Activated CD8-positive, alpha-beta T cell treated with anti-CD3 and anti-CD28 coated beads, Interleukin-2, amount 10 ng/mL, durations not matched to agents 7 days and 5 days (primary cell): Measurements from ENCODE around the gene HSPBP1. TPM values are rescaled to one million over a fixed set of nuclear protein-coding genes. Genes with fewer than 3 reads are reported as not detected.

Source experiments
- ATAC-seq: fragments of 150-1000 bp; cut with Tn5 transposase; one replicate; pipeline ENCODE4 v1.10.0; 2021; ENCODE audit warnings: moderate library complexity
- CTCF ChIA-PET: fragments of 350-600 bp; sonication (Branson Sonifier 250); formaldehyde crosslinking; loops from one replicate; lab custom pipeline; 2021; ENCODE audit warnings: antibody characterized with exemption; lab: Charles Lee
- POLR2A ChIA-PET: fragments of 350-600 bp; sonication (Branson Sonifier 250); formaldehyde crosslinking; loops from one replicate; lab custom pipeline; 2021; ENCODE audit warnings: antibody characterized with exemption; lab: Charles Lee
- DNase-seq: peaks from one replicate; pipeline ENCODE4 v3.0.0-alpha.2; 2020
- H3K27ac Mint-ChIP-seq: one replicate; pipeline ENCODE4 v1.8.0; 2021; ENCODE audit warnings: mild to moderate bottlenecking, mixed read lengths
- H3K27me3 Mint-ChIP-seq: one replicate; pipeline ENCODE4 v1.8.0; 2021; ENCODE audit warnings: low read depth, mixed read lengths
- H3K36me3 Mint-ChIP-seq: one replicate; pipeline ENCODE4 v1.8.0; 2021; ENCODE audit warnings: low read depth, mixed read lengths
- H3K4me1 Mint-ChIP-seq: one replicate; pipeline ENCODE4 v1.8.0; 2021; ENCODE audit warnings: low read depth, mixed read lengths
- H3K4me3 Mint-ChIP-seq: one replicate; pipeline ENCODE4 v1.8.0; 2021; ENCODE audit warnings: mild to moderate bottlenecking, mixed read lengths
- H3K9me3 Mint-ChIP-seq: one replicate; pipeline ENCODE4 v1.8.0; 2022; ENCODE audit warnings: mixed read lengths; ENCODE audit not compliant: insufficient read depth
- total RNA-seq, 2 experiments: library from RNA; stranded (reverse); gene quantifications; one replicate each; pipeline ENCODE4 v1.2.3, GENCODE V29; 2021

Gene HSPBP1
- total RNA-seq, 2 experiments from 2014 or later = 31.1 to 32.7 TPM

GRCh38 chr19:55272142-55272541 lies 7.8 kb downstream of the HSPBP1 start:
- no peaks in the 10 kb centered on the region for H3K27me3 Mint-ChIP-seq
- H3K9me3 Mint-ChIP-seq = no peaks in the 10 kb centered on the region
- H3K27ac Mint-ChIP-seq = no peak overlapping the region
- peaks cover 14% of the 10 kb centered on the region for H3K36me3 Mint-ChIP-seq
- DNase-seq (no peak), ATAC-seq (no peak)
- H3K4me1 Mint-ChIP-seq = peaks cover 12% of the 10 kb centered on the region
- no peak overlapping the region for H3K4me3 Mint-ChIP-seq
- POLR2A ChIA-PET = no interaction called here
- CTCF ChIA-PET = no interaction called here

GRCh38 chr19:55270172-55270942 lies 9.6 kb downstream of the HSPBP1 start:
- DNase-seq (no peak), ATAC-seq (peak; percentile 32)
- H3K4me3 Mint-ChIP-seq = no peak overlapping the region
- H3K9me3 Mint-ChIP-seq = no peaks in the 10 kb centered on the region
- POLR2A ChIA-PET = interaction anchor here (0.6 to 1.9 kb wide), 2 partner anchors 11 to 104 kb away, joined by 3 to 9 read pairs; partner anchors contain the start of gene PPP6R1
- no peak overlapping the region for H3K27ac Mint-ChIP-seq
- H3K27me3 Mint-ChIP-seq = no peaks in the 10 kb centered on the region
- peaks cover 13% of the 10 kb centered on the region for H3K36me3 Mint-ChIP-seq
- H3K4me1 Mint-ChIP-seq = peaks cover 4% of the 10 kb centered on the region
- CTCF ChIA-PET = no interaction called here

DNA sequence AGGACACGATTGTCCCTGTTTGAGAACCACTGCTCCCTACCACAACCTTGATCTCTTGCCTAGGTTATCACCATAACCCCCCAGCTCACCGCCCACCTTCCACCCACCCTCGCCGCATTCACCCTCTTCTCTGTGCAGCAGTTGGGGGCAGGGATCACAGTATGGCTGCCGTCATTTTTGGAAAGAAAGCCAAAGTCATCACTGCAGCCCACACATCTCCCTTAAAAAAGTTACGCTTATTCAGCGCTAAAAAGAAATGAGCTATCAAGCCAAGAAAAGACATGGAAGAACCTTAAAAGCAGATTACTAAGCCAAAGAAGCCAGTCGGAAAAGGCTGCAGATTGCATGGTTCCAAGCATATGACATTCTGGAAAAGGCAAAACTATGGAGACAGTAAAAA lies 10.6 kb downstream of the HSPBP1 start:
- no peak overlapping the region for H3K4me3 Mint-ChIP-seq
- DNase-seq (no peak), ATAC-seq (no peak)
- no peaks in the 10 kb centered on the region for H3K27me3 Mint-ChIP-seq
- ChIA-PET POLR2A (interaction anchor here (1.0 to 1.9 kb wide), 2 partner anchors 10 to 14 kb away, joined by 3 to 9 read pairs; partner anchors contain the start of genes BRSK1 and PPP6R1), CTCF (interaction anchor here (1.4 kb wide), 1 partner anchor 9 kb away, joined by 3 read pairs; no protein-coding TSS in a partner anchor)
- H3K36me3 Mint-ChIP-seq = peaks cover 13% of the 10 kb centered on the region
- H3K9me3 Mint-ChIP-seq = no peaks in the 10 kb centered on the region
- peak overlapping the region; percentile 23 for H3K27ac Mint-ChIP-seq
- H3K4me1 Mint-ChIP-seq = peaks cover 2% of the 10 kb centered on the region

GRCh38 chr19:55266840-55267239 lies 13.1 kb downstream of the HSPBP1 start:
- POLR2A ChIA-PET = no interaction called here
- no peak for ATAC-seq

DNA sequence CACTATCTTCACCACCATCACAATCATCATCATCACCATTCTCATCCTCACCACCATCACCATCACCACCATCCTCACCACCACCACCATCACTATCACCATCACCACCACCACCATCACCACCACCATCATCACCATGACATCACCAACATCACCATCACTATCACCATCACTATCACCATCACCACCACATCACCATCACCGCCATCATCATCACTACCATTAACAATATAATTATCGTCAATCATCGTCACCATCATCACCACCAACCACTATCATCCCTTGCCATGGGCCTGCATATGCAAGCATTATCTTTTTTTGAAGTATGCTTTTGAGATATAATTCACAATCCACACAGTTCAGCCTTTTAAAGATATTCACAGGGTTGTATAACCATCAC lies 13.5 kb downstream of the HSPBP1 start:
- POLR2A ChIA-PET = no interaction called here
- H3K4me1 Mint-ChIP-seq = peaks cover 2% of the 10 kb centered on the region
- H3K9me3 Mint-ChIP-seq = no peaks in the 10 kb centered on the region
- no peaks in the 10 kb centered on the region for H3K27me3 Mint-ChIP-seq
- no peak for DNase-seq
- H3K27ac Mint-ChIP-seq = peak overlapping the region; percentile 0
- no peak overlapping the region for H3K4me3 Mint-ChIP-seq
- peaks cover 10% of the 10 kb centered on the region for H3K36me3 Mint-ChIP-seq
- CTCF ChIA-PET = no interaction called here
- ATAC-seq = no peak

More at GRCh38 chr19:55266840-55267239, 13.1 kb downstream of the HSPBP1 start:
- H3K36me3 Mint-ChIP-seq = peaks cover 10% of the 10 kb centered on the region
- no peaks in the 10 kb centered on the region for H3K27me3 Mint-ChIP-seq
- H3K4me3 Mint-ChIP-seq = no peak overlapping the region
- peaks cover 2% of the 10 kb centered on the region for H3K4me1 Mint-ChIP-seq
- CTCF ChIA-PET = no interaction called here
- H3K9me3 Mint-ChIP-seq = no peaks in the 10 kb centered on the region
- no peak overlapping the region for H3K27ac Mint-ChIP-seq
- no peak for DNase-seq

GRCh38 chr19:55265723-55266386 lies 14.1 kb downstream of the HSPBP1 start:
- ChIA-PET POLR2A (no interaction called here), CTCF (no interaction called here)
- Mint-ChIP-seq H3K4me1 (peaks cover 2% of the 10 kb centered on the region), H3K36me3 (peaks cover 10% of the 10 kb centered on the region), H3K27me3 (no peaks in the 10 kb centered on the region), H3K9me3 (no peaks in the 10 kb centered on the region), H3K27ac (no peak overlapping the region), H3K4me3 (no peak overlapping the region)
- DNase-seq (no peak), ATAC-seq (no peak)

- H3K4me3 Mint-ChIP-seq = no peak overlapping the region
- peaks cover 10% of the 10 kb centered on the region for H3K36me3 Mint-ChIP-seq
- H3K27ac Mint-ChIP-seq = no peak overlapping the region
- no peak for ATAC-seq
- DNase-seq = no peak
- H3K9me3 Mint-ChIP-seq = no peaks in the 10 kb centered on the region
- H3K4me1 Mint-ChIP-seq = peaks cover 7% of the 10 kb centered on the region
- CTCF ChIA-PET = no interaction called here
- H3K27me3 Mint-ChIP-seq = no peaks in the 10 kb centered on the region
- POLR2A ChIA-PET = no interaction called here
Observed at GRCh38 chr19:55265173-55265572, 14.7 kb downstream of the HSPBP1 start.

DNA sequence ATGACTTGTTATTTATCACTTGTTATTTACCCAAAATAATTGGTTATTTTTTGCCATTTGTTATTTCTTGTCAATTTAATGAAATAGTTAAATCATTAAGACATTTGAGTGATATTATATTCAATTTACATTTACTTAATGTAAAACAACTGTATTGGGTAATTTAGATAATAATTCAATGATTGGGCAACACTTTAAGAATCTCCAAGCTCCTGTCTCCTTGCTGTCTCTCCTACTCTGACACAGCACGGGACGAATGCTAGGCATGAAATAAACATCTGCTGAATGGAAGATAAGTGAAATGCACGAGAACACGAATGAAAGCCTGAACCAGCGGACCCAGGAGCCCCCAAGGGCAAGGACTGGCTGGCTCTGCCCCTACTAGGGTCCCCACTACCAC lies 15.4 kb downstream of the HSPBP1 start:
- Mint-ChIP-seq H3K4me1 (peaks cover 9% of the 10 kb centered on the region), H3K4me3 (no peak overlapping the region), H3K9me3 (no peaks in the 10 kb centered on the region), H3K27me3 (no peaks in the 10 kb centered on the region), H3K36me3 (peaks cover 10% of the 10 kb centered on the region), H3K27ac (no peak overlapping the region)
- ATAC-seq (no peak), DNase-seq (no peak)
- ChIA-PET POLR2A (no interaction called here), CTCF (no interaction called here)

- Mint-ChIP-seq H3K27ac (no peak overlapping the region), H3K9me3 (no peaks in the 10 kb centered on the region), H3K4me1 (peaks cover 13% of the 10 kb centered on the region), H3K36me3 (peaks cover 15% of the 10 kb centered on the region), H3K4me3 (no peak overlapping the region), H3K27me3 (no peaks in the 10 kb centered on the region)
- ATAC-seq (no peak), DNase-seq (no peak)
- CTCF ChIA-PET = interaction anchor here (0.9 to 1.3 kb wide), 2 partner anchors 8 to 30 kb away, joined by 4 read pairs; no protein-coding TSS in a partner anchor
- POLR2A ChIA-PET = interaction anchor here (0.8 to 1.0 kb wide), 2 partner anchors 18 to 145 kb away, joined by 3 read pairs; partner anchors contain the start of gene HSPBP1
Observed at GRCh38 chr19:55262359-55262758, 17.6 kb downstream of the HSPBP1 start.

DNA sequence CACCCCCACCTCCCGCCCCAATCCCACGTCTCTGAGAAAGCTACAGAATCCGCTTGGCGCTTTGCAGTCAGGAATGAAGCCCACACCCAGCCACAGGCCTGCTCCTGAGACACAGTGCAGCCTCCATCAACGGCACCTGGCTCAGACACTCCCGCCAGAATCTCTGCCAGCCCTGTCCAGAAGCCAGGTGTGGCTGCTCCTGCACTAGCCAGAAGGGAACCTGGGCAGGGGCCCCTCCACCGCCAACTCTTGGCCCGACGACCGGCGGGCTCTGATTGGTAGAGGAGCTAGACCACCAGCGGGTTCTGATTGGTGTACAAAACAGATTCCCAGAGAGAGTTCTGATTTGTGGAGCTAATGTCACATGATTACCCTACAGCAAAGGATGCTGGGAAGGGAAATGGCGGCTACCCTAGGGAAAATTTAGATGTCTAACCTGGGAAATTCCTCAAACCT lies 18.2 kb downstream of the HSPBP1 start:
- ATAC-seq (no peak), DNase-seq (no peak)
- no peak overlapping the region for H3K27ac Mint-ChIP-seq
- ChIA-PET POLR2A (interaction anchor here (0.9 to 2.9 kb wide), 3 partner anchors 17 to 146 kb away, joined by 3 to 35 read pairs (median 3); partner anchors contain the start of genes HSPBP1 and UBE2S), CTCF (interaction anchor here (0.9 to 1.2 kb wide), 2 partner anchors 30 to 40 kb away, joined by 4 to 5 read pairs; no protein-coding TSS in a partner anchor)
- peaks cover 15% of the 10 kb centered on the region for H3K4me1 Mint-ChIP-seq
- peaks cover 21% of the 10 kb centered on the region for H3K36me3 Mint-ChIP-seq
- H3K4me3 Mint-ChIP-seq = no peak overlapping the region
- H3K27me3 Mint-ChIP-seq = no peaks in the 10 kb centered on the region
- H3K9me3 Mint-ChIP-seq = no peaks in the 10 kb centered on the region

DNA sequence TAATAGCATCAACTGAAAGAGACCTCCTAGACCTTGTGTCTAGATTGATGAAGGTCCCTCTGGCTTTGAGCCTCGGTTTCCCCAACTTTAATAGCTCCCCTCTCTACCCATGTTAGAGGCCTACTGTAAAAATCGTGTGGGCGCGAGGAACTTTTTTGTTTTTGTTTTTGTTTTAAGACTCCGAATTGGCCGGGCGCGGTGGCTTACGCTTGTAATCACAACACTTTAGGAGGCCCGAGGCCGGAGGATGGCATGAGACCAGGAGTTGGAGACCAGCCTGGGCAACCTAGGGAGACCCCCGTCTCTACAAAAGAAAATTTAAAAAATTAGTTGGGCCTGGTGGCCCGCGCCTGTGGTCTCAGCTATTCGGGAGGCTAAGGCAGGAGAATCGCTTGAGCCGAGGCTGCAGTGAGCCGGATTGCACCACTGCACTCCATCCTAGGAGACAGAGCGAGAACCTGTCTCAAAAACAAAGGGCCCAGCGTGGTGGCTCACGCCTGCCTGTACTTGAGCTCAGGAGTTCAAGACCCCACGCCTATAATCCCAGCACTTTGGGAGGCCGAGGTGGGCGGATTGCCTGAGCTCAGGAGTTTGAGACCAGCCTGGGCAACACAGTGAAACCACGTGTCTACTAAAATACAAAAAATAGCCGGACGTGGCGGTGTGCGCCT lies 20.2 kb downstream of the HSPBP1 start:
- CTCF ChIA-PET = interaction anchor here (0.6 to 1.5 kb wide), 7 partner anchors 17 to 244 kb away, joined by 3 to 5 read pairs (median 4); partner anchors contain the start of genes HSPBP1 and KMT5C
- H3K27me3 Mint-ChIP-seq = no peaks in the 10 kb centered on the region
- no peaks in the 10 kb centered on the region for H3K9me3 Mint-ChIP-seq
- peak overlapping the region; percentile 81 for H3K4me3 Mint-ChIP-seq
- no peak for DNase-seq
- H3K27ac Mint-ChIP-seq = peak overlapping the region; percentile 98
- no peak for ATAC-seq
- peaks cover 26% of the 10 kb centered on the region for H3K4me1 Mint-ChIP-seq
- peaks cover 35% of the 10 kb centered on the region for H3K36me3 Mint-ChIP-seq
- POLR2A ChIA-PET = interaction anchor here (0.7 to 3.1 kb wide), 27 partner anchors 8 to 365 kb away, joined by 3 to 35 read pairs (median 4); partner anchors contain the start of genes BRSK1, HSPBP1, KMT5C and PPP1R12C
